Uterus (tissue), 4 donors: ENCODE results near the gene PRM2. TPM values are rescaled to one million over a fixed set of nuclear protein-coding genes. Genes with fewer than 3 reads are reported as not detected.

ENCODE experiments used
- DNase-seq, 2 donors: peaks; one replicate each; pipeline ENCODE4 v3.0.0-alpha.2; 2019 to 2020
- H3K27ac ChIP-seq, 2 donors: fragments of 200-600 bp; sonication (generic); 1 replicate in 1 of 2; 2 replicates in 1 of 2; pipeline ENCODE4 v1.5.1; 2016 to 2018
- H3K27me3 ChIP-seq, 2 donors: fragments of 200-600 bp; sonication (generic); one replicate each; pipeline ENCODE4 v1.5.1; 2018 to 2019; ENCODE audit warnings: control low read depth in 1 of 2
- H3K36me3 ChIP-seq, 2 donors: fragments of 200-600 bp; sonication (generic); one replicate each; pipeline ENCODE4 v1.5.1; 2019; ENCODE audit warnings: control low read depth in 1 of 2
- H3K4me1 ChIP-seq, 2 donors: fragments of 200-600 bp; sonication (generic); one replicate each; pipeline ENCODE4 v1.5.1; 2018 to 2019; ENCODE audit warnings: control low read depth in 1 of 2
- H3K4me3 ChIP-seq, 2 donors: fragments of 200-600 bp; sonication (generic); 1 replicate in 1 of 2; 2 replicates in 1 of 2; pipeline ENCODE4 v1.5.1; 2018 to 2019; ENCODE audit warnings: mild to moderate bottlenecking in 1 of 2
- H3K9me3 ChIP-seq, 2 donors: fragments of 200-600 bp; sonication (generic); one replicate each; pipeline ENCODE4 v1.5.1; 2019; ENCODE audit warnings: control low read depth in 1 of 2
- CTCF ChIP-seq, 4 experiments: fragments of 200-600 bp in 2 of 4; fragments of 450-650 bp in 2 of 4; sonication (generic) in 2 of 4; IDR thresholded peaks; one replicate each; pipeline ENCODE4 v1.5.1; 2016 to 2019; ENCODE audit warnings: antibody characterized with exemption in 4 of 4, mild to moderate bottlenecking in 2 of 4, moderate library complexity in 1 of 4
- POLR2A ChIP-seq, 2 donors: fragments of 450-650 bp; IDR thresholded peaks; one replicate each; pipeline ENCODE4 v1.6.1; 2016; ENCODE audit warnings: antibody characterized with exemption in 2 of 2, mild to moderate bottlenecking in 1 of 2, moderate library complexity in 1 of 2
- intact Hi-C: fragments of 100-400 bp; cut with DNase I; formaldehyde crosslinking; loops from one replicate; pipeline ENCODE4 v1.15.1; 2023; ENCODE audit warnings: low total_unique reads
- total RNA-seq, 4 donors: library from RNA; depleted of rRNA in 3 of 4; stranded (reverse); fragments of >200 nt in 3 of 4; gene quantifications; one replicate each; pipeline versions ENCODE4 v1.1.0 to v1.2.4, GENCODE V29; 2014 to 2023
- donor health status: DM: yes; HTN: yes; CAD: no.

Gene PRM2
- total RNA-seq, 4 donors from 2014 or later: not detected

- intact Hi-C loops: no loop called here
- H3K9me3 ChIP-seq: no peaks in the 10 kb centered on the region
- H3K4me3 ChIP-seq: no peak overlapping the region
- H3K4me1 ChIP-seq: no peaks in the 10 kb centered on the region
- no peaks in the 10 kb centered on the region for H3K27me3 ChIP-seq
- no peak for DNase-seq
- H3K27ac ChIP-seq: no peak overlapping the region
- H3K36me3 ChIP-seq: no peaks in the 10 kb centered on the region
- no peak for TF ChIP-seq CTCF (IDR thresholded peaks at IDR 0.05)
- no peak for TF ChIP-seq POLR2A (IDR thresholded peaks at IDR 0.05)
Observed at GRCh38 chr16:11321662-11322061, 45.4 kb upstream of the PRM2 start.

- no peaks in the 10 kb centered on the region for H3K9me3 ChIP-seq
- no peak overlapping the region for H3K27ac ChIP-seq
- no peaks in the 10 kb centered on the region for H3K27me3 ChIP-seq
- DNase-seq: no peak
- intact Hi-C loops: no loop called here
- no peaks in the 10 kb centered on the region for H3K4me1 ChIP-seq
- no peaks in the 10 kb centered on the region for H3K36me3 ChIP-seq
- H3K4me3 ChIP-seq: no peak overlapping the region
- TF ChIP-seq CTCF (IDR thresholded peaks at IDR 0.05) (no peak), POLR2A (IDR thresholded peaks at IDR 0.05) (no peak)
Observed at GRCh38 chr16:11320170-11320569, 43.9 kb upstream of the PRM2 start.

- DNase-seq: no peak
Observed at GRCh38 chr16:11319529-11320146, 43.4 kb upstream of the PRM2 start.

GRCh38 chr16:11318817-11319216 is 42.5 kb upstream of the PRM2 start:
- no peak overlapping the region for H3K27ac ChIP-seq
- H3K27me3 ChIP-seq: no peaks in the 10 kb centered on the region
- H3K36me3 ChIP-seq: no peaks in the 10 kb centered on the region
- TF ChIP-seq POLR2A (IDR thresholded peaks at IDR 0.05) (no peak), CTCF (IDR thresholded peaks at IDR 0.05) (no peak)
- DNase-seq: no peak
- no peaks in the 10 kb centered on the region for H3K4me1 ChIP-seq
- intact Hi-C loops: no loop called here
- no peak overlapping the region for H3K4me3 ChIP-seq
- H3K9me3 ChIP-seq: no peaks in the 10 kb centered on the region

More at GRCh38 chr16:11319529-11320146, 43.4 kb upstream of the PRM2 start:
- Histone ChIP-seq H3K27ac (no peak overlapping the region), H3K27me3 (no peaks in the 10 kb centered on the region), H3K4me3 (no peak overlapping the region), H3K36me3 (no peaks in the 10 kb centered on the region), H3K4me1 (no peaks in the 10 kb centered on the region), H3K9me3 (no peaks in the 10 kb centered on the region)
- TF ChIP-seq POLR2A (IDR thresholded peaks at IDR 0.05) (no peak), CTCF (IDR thresholded peaks at IDR 0.05) (no peak)
- intact Hi-C loops: no loop called here

- DNase-seq: no peak
- H3K36me3 ChIP-seq: no peaks in the 10 kb centered on the region
- no peak overlapping the region for H3K4me3 ChIP-seq
- H3K27ac ChIP-seq: no peak overlapping the region
- intact Hi-C loops: no loop called here
- no peaks in the 10 kb centered on the region for H3K9me3 ChIP-seq
- no peaks in the 10 kb centered on the region for H3K4me1 ChIP-seq
- H3K27me3 ChIP-seq: no peaks in the 10 kb centered on the region
- no peak for TF ChIP-seq CTCF (IDR thresholded peaks at IDR 0.05)
- no peak for TF ChIP-seq POLR2A (IDR thresholded peaks at IDR 0.05)
Observed at GRCh38 chr16:11316331-11317015, 40.2 kb upstream of the PRM2 start.
